ENCODE results near the gene CLEC16A. TPM values are rescaled to one million over a fixed set of nuclear protein-coding genes. Genes with fewer than 3 reads are reported as not detected.
A peak's percentile ranks its signal among the peaks of the same experiment; 100 is the strongest.

CLEC16A gene
- total and polyA plus RNA-seq, 9 of the 15 experiments (the other 6 are each of a cell fraction or from before 2014, with no cell fraction given), result 1.00 to 22.3 (median 10.0) TPM

GRCh38 chr16:11051879-11052808 is 107.8 kb downstream of the CLEC16A start (continued):
- TF ChIP-seq NR1H2 (CRISPR knock-in tag; IDR thresholded peaks at IDR 0.05) (no peak), CTBP1 (IDR thresholded peaks at IDR 0.05; ENCODE audit: borderline replicate concordance) (peak; percentile 88), AFF4 (CRISPR knock-in tag; IDR thresholded peaks at IDR 0.05) (no peak), ZNF124 (CRISPR knock-in tag; IDR thresholded peaks at IDR 0.05) (no peak), NFXL1 (CRISPR knock-in tag; IDR thresholded peaks at IDR 0.05) (no peak), ZNF551 (CRISPR knock-in tag; IDR thresholded peaks at IDR 0.05) (no peak), CXXC5 (CRISPR knock-in tag; IDR thresholded peaks at IDR 0.05) (peak; percentile 52; the same call in 1 of the 2 replicates), MGA (IDR thresholded peaks at IDR 0.05) (no peak), SMARCE1 (IDR thresholded peaks at IDR 0.05) (peak; percentile 35; the same call in 1 of the 2 replicates), ATF2 (CRISPR knock-in tag; IDR thresholded peaks at IDR 0.05) (no peak)

All from K562 (cell line).